Stimulated activated naive CD4-positive, alpha-beta T cell (primary cell): ENCODE results near the gene KIFC3.
"Not testable (repeated sequence)": the region's sequence is repeated elsewhere in the genome, so short reads cannot be mapped to it uniquely, and the experiment has no call there.

ENCODE experiments used
- DNase-seq, 6 experiments: peaks; one replicate each; lab custom pipeline; 2025; lab: John Stamatoyannopoulos, UW

Gene KIFC3, protein sequence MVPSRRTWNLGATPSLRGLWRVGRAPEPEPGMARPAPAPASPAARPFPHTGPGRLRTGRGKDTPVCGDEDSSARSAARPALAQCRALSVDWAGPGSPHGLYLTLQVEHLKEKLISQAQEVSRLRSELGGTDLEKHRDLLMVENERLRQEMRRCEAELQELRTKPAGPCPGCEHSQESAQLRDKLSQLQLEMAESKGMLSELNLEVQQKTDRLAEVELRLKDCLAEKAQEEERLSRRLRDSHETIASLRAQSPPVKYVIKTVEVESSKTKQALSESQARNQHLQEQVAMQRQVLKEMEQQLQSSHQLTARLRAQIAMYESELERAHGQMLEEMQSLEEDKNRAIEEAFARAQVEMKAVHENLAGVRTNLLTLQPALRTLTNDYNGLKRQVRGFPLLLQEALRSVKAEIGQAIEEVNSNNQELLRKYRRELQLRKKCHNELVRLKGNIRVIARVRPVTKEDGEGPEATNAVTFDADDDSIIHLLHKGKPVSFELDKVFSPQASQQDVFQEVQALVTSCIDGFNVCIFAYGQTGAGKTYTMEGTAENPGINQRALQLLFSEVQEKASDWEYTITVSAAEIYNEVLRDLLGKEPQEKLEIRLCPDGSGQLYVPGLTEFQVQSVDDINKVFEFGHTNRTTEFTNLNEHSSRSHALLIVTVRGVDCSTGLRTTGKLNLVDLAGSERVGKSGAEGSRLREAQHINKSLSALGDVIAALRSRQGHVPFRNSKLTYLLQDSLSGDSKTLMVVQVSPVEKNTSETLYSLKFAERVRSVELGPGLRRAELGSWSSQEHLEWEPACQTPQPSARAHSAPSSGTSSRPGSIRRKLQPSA

DNA sequence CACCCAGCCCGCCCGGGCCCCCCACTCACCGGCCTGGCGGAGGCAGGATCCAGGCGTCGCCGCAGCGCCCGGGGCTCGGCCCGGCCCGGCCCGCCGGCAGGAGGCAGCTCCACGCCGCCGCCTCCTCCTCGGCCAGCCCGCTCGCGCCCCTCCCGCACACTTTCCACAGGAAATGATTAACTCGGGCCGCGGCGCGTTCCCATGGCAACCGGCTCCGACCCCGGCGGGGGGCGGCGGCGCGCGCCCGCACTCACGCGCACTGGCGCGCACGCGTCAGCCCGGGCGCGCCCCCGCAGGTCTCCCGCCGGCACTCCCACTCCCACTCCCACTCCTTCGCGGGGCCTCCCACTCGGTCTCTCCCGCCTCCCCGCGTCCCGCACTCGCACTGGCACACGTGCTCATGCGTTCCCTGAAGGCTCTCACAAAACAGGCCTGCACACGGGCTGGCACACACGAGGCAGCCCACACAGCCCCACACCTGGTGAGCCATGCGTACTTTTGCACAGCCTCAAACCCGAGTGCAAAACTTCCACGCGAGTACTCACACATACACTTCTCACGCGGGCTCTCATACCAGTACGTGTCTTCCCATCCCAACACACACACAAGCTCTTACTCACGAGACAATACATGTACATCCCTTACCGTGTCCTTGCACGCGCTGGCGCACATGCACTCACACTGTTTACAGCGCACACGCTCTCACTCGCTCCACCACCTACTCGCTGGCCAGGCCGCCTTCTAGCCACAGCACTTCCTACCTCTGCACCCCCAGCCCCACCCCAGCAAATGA, at the start of gene KIFC3:
Gene KIFC3, minus strand, starts transcription at position 151 of the 793 bp plus-strand sequence. CDS start 4,248 bp downstream, outside the sequence.
- peak in 2 of 6 experiments; percentile 4 to 12 for DNase-seq

DNA sequence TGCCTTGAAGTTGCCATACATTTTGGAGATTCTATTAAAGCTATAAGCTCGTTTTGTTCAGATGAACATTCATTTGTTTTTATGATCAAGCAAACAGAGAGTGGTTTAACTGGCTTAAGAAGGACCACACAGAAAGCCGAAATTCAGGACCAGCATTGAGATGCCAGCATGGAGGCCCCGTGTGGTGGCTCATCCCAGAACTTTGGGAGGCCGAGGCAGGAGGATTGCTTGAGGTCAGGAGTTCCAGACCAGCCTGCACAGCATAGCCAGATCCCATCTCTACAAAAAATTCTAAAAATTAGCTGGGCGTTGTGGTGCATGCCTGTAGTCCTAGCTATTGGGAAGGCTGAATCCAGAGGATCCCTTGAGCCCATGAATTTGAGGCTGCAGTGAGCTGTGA, 45.9 kb upstream of the KIFC3 start:
- DNase-seq = no peak

DNA sequence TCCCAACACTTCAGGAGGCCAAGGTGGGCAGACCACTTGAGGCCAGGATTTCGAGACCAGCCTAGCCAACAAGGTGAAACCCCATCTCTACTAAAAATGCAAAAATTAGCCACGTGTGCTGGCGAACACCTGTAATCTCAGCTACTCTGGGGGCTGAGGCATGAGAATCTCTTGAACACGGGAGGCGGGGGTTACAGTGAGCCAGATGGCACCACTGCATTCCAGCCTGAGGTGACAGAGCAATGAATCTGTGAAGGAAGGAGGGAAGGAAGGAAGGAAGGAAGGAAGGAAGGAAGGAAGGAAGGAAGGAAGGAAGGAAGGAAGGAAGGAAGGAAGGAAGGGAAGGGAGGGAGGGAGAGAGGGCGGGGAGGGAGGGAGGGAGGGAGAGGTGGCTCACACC, 44.6 kb upstream of the KIFC3 start:
- not testable (repeated sequence) for DNase-seq

DNA sequence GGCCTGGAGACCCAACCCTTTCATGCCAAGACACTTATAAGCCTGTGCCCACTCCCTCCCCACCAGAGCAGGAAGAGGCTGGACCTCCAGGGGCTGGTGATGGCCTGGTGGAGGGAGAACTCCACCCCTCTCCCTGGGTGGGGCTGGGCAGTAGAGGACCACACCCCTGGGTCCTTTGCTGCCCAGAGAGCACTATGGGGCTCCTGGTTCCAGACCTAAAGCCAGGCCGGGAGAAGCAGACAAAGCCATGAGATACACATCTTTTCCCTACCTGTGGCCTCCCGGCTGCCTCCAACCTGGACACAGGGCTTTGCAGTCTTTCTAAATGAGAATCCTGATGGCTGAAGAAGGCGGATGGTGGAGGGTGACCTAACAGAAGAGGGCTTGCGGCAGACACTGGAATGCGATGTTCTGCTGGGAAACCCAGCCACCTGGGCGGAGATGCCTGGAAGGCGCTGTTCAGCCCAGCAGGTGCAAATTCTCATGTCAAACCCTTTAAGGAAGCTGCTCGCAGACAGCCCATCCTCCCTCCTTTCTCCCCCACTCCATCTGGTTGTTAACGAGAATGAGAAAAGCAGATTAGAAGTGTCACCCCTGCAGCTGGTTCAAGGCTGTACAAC, 43.9 kb upstream of the KIFC3 start:
- no peak for DNase-seq

DNA sequence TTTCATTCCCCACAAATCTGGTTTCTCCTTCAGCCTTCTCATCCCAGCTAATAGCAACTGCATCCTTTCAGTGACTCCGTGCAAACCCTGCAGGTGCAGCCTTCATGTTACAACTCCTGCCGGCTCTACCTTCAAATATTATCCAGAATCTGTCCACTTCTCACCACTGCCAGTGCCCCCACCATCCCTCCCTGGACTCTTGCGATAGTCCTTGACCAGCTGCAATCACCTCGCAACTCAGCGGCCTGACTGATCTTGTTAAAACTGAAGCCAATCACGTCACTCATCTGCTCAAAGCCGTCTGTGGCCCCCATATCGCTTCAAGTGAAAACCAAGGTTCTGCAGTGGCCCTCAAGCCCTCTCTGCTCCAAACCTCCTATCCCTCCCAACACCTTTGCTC, 42.8 kb upstream of the KIFC3 start:
- DNase-seq = no peak

DNA sequence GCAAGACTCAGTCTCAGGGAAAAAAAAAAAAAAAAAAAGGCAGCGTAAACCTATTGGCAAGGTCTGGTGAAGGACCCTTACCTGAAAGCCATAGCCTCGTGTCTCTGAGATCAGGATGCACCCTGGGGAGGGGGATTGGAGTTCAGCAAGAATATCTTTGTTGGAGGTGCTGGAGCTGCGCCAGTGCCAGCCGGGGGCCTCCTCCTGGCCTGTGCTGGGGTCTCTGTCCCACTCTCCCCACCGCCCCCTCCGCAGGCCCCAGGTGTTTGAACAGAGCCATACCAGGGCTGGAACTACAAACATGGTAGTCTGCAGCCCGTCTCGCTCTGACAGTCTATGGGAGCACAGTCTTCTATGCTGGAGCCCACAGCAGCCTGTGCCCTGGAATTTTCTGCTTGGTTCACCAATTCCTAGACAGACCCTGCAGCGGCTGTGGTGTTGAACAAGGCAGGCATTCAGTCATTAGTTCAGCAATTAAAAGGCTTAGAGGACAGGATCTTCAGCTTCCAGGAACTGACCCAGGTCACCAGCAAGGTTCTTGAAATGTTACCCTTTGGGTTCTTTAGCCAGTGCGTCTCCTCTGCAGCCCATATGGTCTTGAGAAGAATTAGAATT, 42.2 kb upstream of the KIFC3 start:
- no peak for DNase-seq

DNA sequence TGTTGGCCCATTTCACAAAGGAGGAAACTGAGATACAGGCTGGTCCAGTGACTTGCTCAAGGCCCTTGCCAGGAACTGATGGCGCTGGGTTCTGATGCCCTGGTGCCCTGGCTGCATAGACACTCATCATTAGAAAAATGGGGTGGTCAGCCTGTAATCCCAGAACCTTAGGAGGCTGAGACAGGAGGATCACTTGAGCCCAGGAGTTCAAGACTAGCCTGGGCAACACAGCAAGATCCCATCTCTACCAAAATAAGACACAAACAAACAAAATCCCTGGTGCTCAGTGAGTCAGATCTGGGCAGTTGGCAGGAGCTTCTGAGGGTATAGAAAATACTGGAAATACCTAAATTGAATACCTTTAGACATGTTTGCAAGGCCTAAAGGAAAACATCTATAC, 41.1 kb upstream of the KIFC3 start:
- no peak for DNase-seq

DNA sequence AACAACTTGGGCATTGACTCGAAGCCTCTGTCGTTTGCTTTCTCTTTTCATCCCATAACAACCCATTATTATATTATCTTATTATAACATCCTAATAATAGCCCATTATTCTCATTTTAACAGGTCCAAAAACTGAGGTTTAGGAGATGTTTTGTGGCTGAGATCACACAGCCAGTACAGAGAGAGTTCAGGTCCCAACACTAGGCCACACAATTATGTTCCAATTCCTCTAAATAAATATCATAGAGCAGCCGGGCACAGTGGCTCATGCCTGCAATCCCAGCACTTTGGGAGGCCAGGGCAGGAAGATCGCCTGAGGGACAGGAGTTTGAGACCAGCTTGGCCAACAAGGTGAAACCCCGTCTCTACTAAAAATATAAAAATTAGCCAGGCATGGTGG, 40.3 kb upstream of the KIFC3 start:
- no peak for DNase-seq

DNA sequence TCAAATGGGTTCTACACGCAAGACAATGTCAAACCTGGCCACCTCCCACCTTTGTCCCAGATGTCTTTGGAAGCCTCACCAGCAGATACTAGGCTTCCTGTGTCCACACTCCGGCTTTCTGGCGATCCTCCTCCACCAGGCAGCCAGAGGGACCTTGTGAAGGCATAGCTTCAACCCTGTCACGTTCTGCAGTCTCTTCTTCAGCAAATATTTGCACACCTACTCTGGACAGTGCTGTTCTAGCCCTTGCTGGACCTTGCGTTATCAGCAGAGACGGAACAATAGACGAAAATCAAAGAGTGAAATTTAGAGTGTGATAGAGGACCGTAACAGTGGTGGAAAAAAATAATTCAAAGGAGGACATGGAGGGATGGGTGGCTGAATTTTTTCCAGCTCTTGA, 38.5 kb upstream of the KIFC3 start:
- DNase-seq = no peak

DNA sequence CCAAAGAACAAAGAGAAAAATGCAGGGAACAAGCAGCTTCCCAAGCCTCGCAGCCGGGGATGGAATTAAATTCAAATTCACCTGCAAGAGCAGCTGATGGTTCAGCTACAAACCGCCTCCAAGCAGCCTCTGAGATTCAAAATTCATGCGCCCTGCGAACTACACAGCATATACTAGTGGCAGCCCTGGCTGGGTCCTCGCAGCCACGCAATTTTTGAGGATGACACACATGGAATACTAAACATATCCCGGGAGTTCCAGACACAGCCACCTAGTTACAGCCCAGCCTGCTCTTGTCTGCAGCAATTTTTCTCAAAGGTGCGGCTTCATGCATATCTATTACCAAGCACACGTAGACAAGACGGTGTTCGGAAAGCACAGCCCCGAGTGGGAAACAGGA, 35.9 kb upstream of the KIFC3 start:
- DNase-seq = no peak

DNA sequence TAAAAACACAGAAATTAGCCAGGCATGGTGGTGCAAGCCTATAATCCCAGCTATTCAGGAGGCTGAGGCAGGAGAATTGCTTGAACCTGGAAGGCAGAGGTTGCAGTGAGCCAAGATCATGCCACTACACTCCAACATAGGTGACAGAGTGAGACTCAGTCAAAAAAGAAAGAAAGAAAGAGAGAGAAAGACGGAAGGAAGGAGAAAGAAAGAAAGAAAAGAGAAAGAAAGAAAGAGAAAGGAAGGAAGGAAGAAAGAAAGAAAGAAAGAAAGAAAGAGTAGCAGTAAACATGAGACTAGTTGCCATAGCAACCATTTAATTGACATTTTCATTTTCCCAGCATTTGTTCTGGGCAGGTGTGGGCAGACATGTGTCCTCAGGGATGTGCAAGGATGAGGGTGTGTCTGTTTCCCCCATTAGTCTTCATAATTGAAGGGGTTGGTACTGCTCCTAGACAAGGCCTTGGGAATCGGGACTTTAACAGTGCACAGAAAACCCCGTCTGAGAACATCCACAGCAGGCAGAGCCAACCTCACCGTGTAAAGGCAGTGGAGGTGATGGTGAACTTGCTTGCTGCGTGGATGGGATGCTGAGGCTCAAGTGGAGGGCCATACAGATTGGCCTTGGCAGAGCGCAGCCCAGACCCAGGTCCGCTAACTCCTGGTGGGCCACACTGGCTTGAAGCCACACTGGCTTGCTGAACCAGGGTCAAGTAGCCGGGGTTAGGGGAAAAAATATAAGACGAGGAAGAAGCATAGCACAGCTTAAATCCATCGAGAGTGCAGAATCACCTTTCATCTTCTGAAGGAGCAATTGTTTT, 35.2 kb upstream of the KIFC3 start:
- no peak for DNase-seq

DNA sequence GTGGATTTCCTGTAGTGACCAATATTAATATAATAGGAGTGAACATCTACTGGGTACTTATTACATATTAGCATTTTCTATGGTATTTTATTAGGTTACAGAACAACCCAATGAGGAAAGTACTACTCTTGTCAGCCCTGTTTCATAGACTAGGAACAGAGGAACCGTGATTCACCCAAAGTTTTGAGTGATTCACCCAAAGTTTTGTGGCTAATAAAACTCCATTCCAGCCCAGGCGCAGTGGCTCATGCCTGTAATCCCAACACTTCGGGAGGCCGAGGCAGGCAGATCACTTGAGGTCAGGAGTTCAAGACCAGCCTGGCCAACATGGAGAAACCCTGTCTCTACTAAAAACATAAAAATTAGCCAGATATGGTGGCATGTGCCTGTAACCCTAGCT, 33.1 kb upstream of the KIFC3 start:
- not testable (repeated sequence) for DNase-seq

DNA sequence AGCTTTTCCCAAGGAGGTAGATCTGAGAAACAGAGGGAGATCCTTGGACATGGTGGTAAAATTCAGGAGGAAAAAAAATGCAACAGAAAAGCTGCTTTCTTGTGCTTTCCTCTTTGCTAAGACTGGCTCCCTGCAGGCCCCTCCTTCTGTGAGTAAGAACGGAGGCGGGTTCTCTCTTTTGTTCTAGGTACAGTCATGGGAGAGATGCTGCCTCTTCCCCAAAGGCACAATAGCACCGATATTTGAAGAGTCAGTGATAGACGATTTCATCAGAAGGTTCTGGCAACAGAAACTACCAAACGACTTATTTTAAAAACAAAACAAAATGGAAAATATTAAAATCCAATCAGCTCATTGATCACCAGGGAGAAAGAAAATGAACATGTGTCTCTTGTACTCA, 32.6 kb upstream of the KIFC3 start:
- no peak for DNase-seq

DNA sequence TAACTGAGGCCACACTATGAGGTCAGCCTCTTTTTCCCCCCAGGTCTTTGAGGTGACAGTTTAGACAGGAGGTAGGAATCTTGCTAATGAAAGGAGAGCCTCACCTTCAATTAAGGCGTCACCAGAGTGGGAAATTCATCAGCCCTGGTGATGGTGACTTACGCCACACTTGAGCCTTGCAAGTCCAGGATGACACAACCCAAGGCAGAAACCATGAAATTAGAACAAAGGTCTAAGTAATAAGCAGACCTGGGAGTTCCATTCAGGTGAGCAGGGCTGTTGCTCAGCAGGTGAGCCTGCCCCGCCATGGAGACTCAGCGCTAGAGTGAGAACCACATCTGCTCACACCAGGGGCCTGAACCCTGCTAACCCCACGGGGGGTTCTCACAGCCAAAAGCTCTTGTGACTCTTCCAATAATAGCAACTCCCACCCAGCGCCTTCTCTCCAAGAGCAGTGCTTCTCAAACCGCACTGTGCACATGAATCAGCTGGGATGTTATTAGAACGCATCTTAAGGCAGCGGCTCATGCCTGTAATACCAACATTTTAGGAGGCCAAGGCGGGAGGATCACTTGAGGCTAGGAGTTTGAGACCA, 28.7 kb upstream of the KIFC3 start:
- no peak for DNase-seq

DNA sequence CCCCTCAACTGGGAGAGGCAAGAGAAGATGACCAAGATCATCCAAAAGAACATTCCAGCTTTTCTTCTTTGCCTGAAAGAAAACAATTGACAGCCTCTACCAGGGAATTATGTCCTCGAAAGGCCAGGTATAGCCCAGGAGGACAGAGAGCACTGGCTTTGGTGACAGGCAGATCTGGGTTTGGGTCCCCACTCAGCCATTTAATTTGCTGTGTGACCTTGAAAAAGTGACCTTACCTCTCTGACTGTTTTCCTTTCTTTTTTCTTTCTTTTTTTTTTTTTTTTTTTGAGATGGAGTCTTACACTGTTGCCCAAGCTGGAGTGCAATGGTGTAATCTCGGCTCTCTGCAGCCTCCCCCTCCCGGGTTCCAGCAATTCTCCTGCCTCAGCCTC, 27.7 kb upstream of the KIFC3 start:
- DNase-seq = no peak

DNA sequence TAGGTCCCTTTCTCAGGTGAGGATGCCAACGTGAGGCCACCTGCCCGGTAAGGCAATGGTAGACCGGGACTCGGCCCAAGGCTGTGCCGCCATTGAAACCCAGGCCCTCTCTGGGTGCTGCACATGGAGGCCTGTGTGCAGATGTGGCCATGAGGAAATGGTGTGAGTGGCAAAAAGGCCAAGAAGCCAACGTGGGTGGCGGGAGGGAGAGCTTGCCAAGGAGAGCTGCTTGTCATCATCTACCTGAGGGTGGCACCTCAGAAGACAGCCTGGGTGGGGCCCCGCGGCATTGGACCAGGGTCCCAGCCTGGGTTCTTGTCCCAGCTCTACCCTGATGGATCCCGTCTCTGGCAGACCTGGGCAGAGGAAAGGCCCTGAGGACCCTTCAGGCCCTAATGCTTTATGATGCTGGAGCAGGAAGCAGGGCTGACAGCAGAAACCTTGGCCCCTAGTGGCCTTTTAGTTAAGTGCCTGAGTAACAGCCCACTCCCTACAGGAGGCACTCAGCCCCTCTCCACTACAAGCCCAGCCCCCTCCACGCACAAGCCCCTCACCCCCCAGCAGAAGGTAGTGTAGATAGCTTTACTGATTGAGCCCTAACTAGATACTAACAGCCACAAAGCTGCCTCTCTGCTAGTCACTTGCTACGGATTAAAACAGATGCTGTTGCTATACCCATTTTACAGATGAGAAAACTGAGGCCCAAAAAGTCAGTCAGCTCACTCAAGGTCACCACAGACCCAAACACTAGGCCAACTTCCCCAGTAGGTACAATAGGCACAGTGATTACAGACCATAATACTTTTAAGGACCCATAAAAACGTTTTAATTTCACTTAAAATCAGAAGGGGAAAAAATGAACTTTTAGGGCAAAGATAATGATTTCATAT, 26.2 kb upstream of the KIFC3 start:
- DNase-seq = no peak

DNA sequence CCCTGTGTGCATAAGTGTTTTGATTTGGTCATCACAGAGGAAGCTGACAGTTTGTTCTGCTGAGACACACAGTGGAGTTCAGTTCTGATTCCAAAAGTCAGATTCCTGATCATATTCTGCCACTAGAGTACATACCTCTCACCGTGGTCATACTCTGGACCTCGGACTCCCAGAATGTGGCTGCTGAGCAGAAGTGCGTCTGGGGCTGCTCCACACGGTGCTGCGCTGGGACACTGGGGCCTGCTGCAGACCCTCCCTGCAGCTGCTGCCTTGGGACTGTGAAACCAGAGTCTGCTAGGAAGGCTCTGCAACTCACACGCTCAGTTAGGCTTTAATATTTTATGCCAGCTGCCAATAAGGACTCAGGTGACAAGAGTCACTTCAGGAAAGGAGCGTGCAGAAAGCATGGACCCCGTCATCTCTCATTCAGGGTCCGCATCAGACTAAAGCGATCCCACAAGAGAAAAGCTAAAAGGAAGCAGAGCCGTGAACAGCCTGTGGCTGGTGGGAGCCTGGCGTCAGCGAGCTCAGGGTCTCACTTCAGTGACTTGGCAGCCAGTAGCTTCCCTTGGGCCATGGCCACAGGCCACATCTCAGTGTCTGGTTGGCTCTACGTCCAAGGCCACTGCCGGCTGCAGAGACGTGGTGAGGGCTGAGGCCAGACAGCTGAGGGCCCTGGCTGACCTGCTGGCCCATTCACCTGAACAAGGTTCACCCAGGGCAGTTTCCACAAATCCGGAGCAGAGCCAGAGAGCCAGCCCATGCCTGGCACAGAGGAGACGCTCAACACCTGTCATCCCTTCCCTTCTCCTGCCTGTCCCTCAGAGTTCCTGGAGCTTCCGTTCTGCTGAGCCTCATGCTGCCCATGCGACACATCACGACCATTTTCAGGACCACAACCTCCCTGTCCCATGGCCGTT, 24.7 kb upstream of the KIFC3 start:
- no peak for DNase-seq

DNA sequence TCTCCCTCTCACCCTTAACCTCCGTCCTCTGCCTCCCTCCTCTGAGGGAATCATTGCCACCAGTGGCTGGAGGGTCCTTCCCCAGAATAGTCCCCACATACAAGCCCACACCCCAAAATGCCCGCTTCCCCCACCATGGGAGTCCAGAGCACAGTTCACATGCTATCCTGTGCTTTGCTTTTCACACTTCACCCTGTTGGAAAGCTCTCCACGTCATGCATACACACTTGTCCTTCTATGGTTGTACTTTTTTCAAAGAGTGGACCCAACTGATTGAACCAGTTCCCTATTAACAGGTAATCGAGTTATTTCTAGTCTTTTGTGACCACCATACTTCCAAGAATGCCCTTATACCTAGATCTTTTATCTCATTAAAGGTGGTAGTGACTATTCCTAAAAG, 23.8 kb upstream of the KIFC3 start:
- DNase-seq = no peak
